Endothelial cell of umbilical vein (primary cell): ENCODE data around the gene ZNF776. TPM values are rescaled to one million over a fixed set of nuclear protein-coding genes. Genes with fewer than 3 reads are reported as not detected.

Source experiments
- BruUV-seq: library from RNA; stranded (reverse); fragments of 400-500 nt; replicated peaks from 2 replicates; lab custom pipeline; 2021; lab: Mats Ljungman, UMichigan
- CTCF ChIA-PET: fragments of 300-600, 350-600 bp; sonication (Branson Sonifier 250); formaldehyde crosslinking; loops from one replicate; lab custom pipeline; 2021; ENCODE audit warnings: antibody characterized with exemption, inconsistent platforms; lab: Charles Lee
- POLR2A ChIA-PET: fragments of 300-600, 350-600 bp; sonication (Branson Sonifier 250); formaldehyde crosslinking; loops from one replicate; lab custom pipeline; 2021; ENCODE audit warnings: antibody characterized with exemption, inconsistent platforms; lab: Charles Lee
- DNase-seq: peaks from one replicate; pipeline ENCODE4 v3.0.0-alpha.2; 2011; ENCODE audit warnings: low read depth, low spot score
- FAIRE-seq: peaks from 2 replicates; lab custom pipeline; 2011; peaks lifted over from hg19 to GRCh38; lab: Jason Lieb, UNC
- H2AFZ ChIP-seq: 2 replicates; pipeline ENCODE4 v1.6.0; 2012; ENCODE audit warnings: low read depth, low read length, control low read depth, inconsistent platforms
- H3K27ac ChIP-seq: 2 replicates; pipeline ENCODE4 v1.5.1; 2011; ENCODE audit warnings: low read depth, mild to moderate bottlenecking, control low read depth, low read length, moderate library complexity; ENCODE audit not compliant: insufficient read depth
- H3K27me3 ChIP-seq, 2 experiments: 2 replicates each; pipeline versions ENCODE4 v1.6.0 to v1.6.1; 2011; ENCODE audit warnings: low read length in 2 of 2, mixed read lengths in 1 of 2; ENCODE audit not compliant: control insufficient read depth in 2 of 2, insufficient read depth in 2 of 2
- H3K36me3 ChIP-seq, 2 experiments: 2 replicates in 1 of 2; 3 replicates in 1 of 2; pipeline ENCODE4 v1.5.1; 2011; ENCODE audit warnings: low read length in 2 of 2, mild to moderate bottlenecking in 1 of 2, moderate library complexity in 1 of 2; ENCODE audit not compliant: control insufficient read depth in 2 of 2, insufficient read depth in 2 of 2; ENCODE audit errors: extremely low read depth in 1 of 2
- H3K4me1 ChIP-seq: 3 replicates; pipeline ENCODE4 v1.5.1; 2011; ENCODE audit warnings: mild to moderate bottlenecking, low read length; ENCODE audit not compliant: control insufficient read depth, insufficient read depth; ENCODE audit errors: extremely low read depth
- H3K4me2 ChIP-seq: 2 replicates; pipeline ENCODE4 v1.6.1; 2011; ENCODE audit warnings: low read length, control low read depth, mixed read lengths; ENCODE audit not compliant: insufficient read depth
- H3K4me3 ChIP-seq, 3 experiments: fragments of 200-600 bp in 1 of 3; sonication (generic), shearing (Covaris generic) in 1 of 3; replicated peaks in 1 of 3; 2 replicates each; pipeline ENCODE4 v1.5.1; 2011 to 2016; ENCODE audit warnings: control low read depth in 3 of 3, low read length in 3 of 3, mild to moderate bottlenecking in 2 of 3, inconsistent platforms in 1 of 3, low read depth in 1 of 3, moderate library complexity in 1 of 3; ENCODE audit not compliant: insufficient read depth in 1 of 3
- H3K79me2 ChIP-seq: 2 replicates; pipeline ENCODE4 v1.6.0; 2012; ENCODE audit warnings: low read length, inconsistent platforms; ENCODE audit not compliant: control insufficient read depth, insufficient read depth
- H3K9ac ChIP-seq: replicated peaks from 2 replicates; pipeline ENCODE3; 2011; ENCODE audit warnings: low read length, control low read depth; ENCODE audit not compliant: insufficient read depth; ENCODE audit errors: extremely low read depth
- H3K9me1 ChIP-seq: replicated peaks from 3 replicates; pipeline ENCODE4 v1.6.0; 2011; ENCODE audit warnings: mild to moderate bottlenecking, low read length; ENCODE audit not compliant: control insufficient read depth, insufficient read depth; ENCODE audit errors: extremely low read depth
- H3K9me3 ChIP-seq: replicated peaks from 2 replicates; pipeline ENCODE4 v1.5.1; 2012; ENCODE audit warnings: low read length, inconsistent platforms; ENCODE audit not compliant: control insufficient read depth, insufficient read depth
- H4K20me1 ChIP-seq: replicated peaks from 2 replicates; pipeline ENCODE3; 2011; ENCODE audit warnings: mild to moderate bottlenecking, low read length; ENCODE audit not compliant: control insufficient read depth, insufficient read depth; ENCODE audit errors: extremely low read depth
- EZH2 ChIP-seq: IDR thresholded peaks from 2 replicates; pipeline ENCODE4 v1.6.1; 2012; ENCODE audit warnings: borderline replicate concordance, low read depth, mild to moderate bottlenecking, moderate library complexity, low read length, inconsistent platforms; ENCODE audit not compliant: severe bottlenecking
- FOS ChIP-seq: IDR thresholded peaks from 2 replicates; pipeline ENCODE4 v1.6.1; 2011; ENCODE audit warnings: mild to moderate bottlenecking, low read length, moderate library complexity, borderline replicate concordance; ENCODE audit not compliant: insufficient read depth
- GATA2 ChIP-seq: IDR thresholded peaks from 2 replicates; pipeline ENCODE4 v1.7.0; 2011; ENCODE audit warnings: low read depth, mild to moderate bottlenecking, moderate library complexity, mixed read lengths, low read length; ENCODE audit not compliant: insufficient read length, insufficient read depth
- JUN ChIP-seq: IDR thresholded peaks from 2 replicates; pipeline ENCODE4 v1.6.1; 2011; ENCODE audit warnings: borderline replicate concordance, low read depth; ENCODE audit not compliant: insufficient read length, insufficient read depth
- MYC ChIP-seq: IDR thresholded peaks from one replicate; pipeline ENCODE4 v1.6.1; 2011; ENCODE audit warnings: mild to moderate bottlenecking, low read depth, low read length
- POLR2A ChIP-seq: IDR thresholded peaks from 2 replicates; pipeline ENCODE4 v1.6.1; 2012; ENCODE audit warnings: low read depth, mild to moderate bottlenecking, control low read depth, low read length
- POLR2AphosphoS5 ChIP-seq: IDR thresholded peaks from 2 replicates; pipeline ENCODE4 v1.6.1; 2012; ENCODE audit warnings: low read depth, mild to moderate bottlenecking, control low read depth, low read length, moderate library complexity; ENCODE audit not compliant: insufficient read depth
- dilution Hi-C: fragments of 300-500 bp; cut with MboI; formaldehyde crosslinking; loops from one replicate; pipeline ENCODE4 v1.15.0; 2019; ENCODE audit warnings: low sequenced_read_pairs; ENCODE audit not compliant: extremely low pct_ligation_motif_present
- intact Hi-C: fragments of 100-400 bp; cut with micrococcal nuclease; formaldehyde crosslinking; loops from one replicate; pipeline ENCODE4 v1.10.0; 2022
- polyA plus RNA-seq, 4 experiments: library from polyadenylated mRNA; depleted of rRNA in 3 of 4; stranded (reverse) in 3 of 4; unstranded in 1 of 4; fragments of >200 nt; gene quantifications; 2 replicates each; pipeline versions ENCODE4 v1.2.1 to v1.2.3, GENCODE V29; 2011 to 2012; ENCODE audit warnings: missing spikeins in 1 of 4
- total RNA-seq: library from RNA; stranded (reverse); gene quantifications from 2 replicates; pipeline ENCODE4 v1.2.3, GENCODE V29; 2021
- TF ChIP-seq, protein P1 (sequence below): IDR thresholded peaks from 2 replicates; pipeline ENCODE4 v1.6.1; 2011; ENCODE audit not compliant: insufficient read depth, insufficient read length
- TF ChIP-seq, protein P2 (sequence below), 2 donors: IDR thresholded peaks; 1 replicate in 1 of 2; 2 replicates in 1 of 2; pipeline ENCODE4 v1.5.1; 2011; ENCODE audit warnings: low read length in 2 of 2, mild to moderate bottlenecking in 2 of 2, moderate library complexity in 2 of 2, control low read depth in 1 of 2, inconsistent platforms in 1 of 2, low read depth in 1 of 2; ENCODE audit not compliant: insufficient read depth in 1 of 2; ENCODE audit errors: extremely low read depth in 1 of 2

The ZNF776 gene
- total and polyA plus RNA-seq, 2 donors (not counting 3 experiments of a cell fraction or from before 2014, with no cell fraction given), result 5.7 to 12.1 TPM

DNA sequence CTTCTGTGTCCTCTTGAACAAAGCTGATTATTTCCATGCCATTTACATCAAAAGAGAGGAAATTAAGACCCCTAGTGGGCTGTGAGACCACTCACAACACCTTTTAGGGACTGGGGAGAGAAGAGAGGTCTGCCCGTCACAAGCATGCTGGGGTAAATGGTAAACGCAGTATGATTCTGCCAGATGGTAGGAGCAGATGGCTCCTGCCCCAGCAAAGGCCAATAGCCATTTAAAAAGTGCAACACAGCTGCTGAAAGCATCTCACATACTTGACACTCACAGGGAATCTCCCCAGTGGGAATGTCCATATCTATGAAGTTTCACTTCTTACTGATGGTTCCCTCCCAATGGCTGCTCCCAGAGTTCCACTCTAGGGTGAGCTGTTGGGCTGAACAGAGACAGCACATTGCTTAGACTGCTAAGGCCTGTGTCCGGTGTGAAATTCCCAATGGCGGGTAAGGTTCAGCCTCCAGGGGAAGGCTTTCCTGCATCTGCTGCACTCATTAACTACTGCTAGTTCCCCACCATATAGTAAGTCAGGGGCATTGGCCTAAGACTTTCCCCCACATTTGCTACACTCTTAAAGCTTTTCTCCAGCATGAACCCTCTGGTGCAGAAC is 26.6 kb upstream of the ZNF776 start:
- H3K9me3 ChIP-seq, result peaks cover 26% of the 10 kb centered on the region
- no peaks in the 10 kb centered on the region for H3K79me2 ChIP-seq
- no peaks in the 10 kb centered on the region for H3K9me1 ChIP-seq
- no peaks in the 10 kb centered on the region for H3K4me1 ChIP-seq
- H3K27me3 ChIP-seq, result no peaks in the 10 kb centered on the region
- H2AFZ ChIP-seq, result no peak overlapping the region
- dilution Hi-C loops (no loop called here), intact Hi-C loops (no loop called here)
- no peak overlapping the region for H3K27ac ChIP-seq
- POLR2A ChIA-PET, result no interaction called here
- H3K4me2 ChIP-seq, result no peak overlapping the region
- FAIRE-seq (no peak), DNase-seq (no peak)
- TF ChIP-seq JUN (no peak), FOS (no peak)
- TF ChIP-seq, protein P1, sequence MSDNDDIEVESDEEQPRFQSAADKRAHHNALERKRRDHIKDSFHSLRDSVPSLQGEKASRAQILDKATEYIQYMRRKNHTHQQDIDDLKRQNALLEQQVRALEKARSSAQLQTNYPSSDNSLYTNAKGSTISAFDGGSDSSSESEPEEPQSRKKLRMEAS, result no peak
- H3K9ac ChIP-seq, result no peak overlapping the region
- H3K4me3 ChIP-seq, result no peak overlapping the region
- no peaks in the 10 kb centered on the region for H4K20me1 ChIP-seq
- BruUV-seq, result no TSS peak
- peaks cover 9 to 22% of the 10 kb centered on the region in 2 experiments for H3K36me3 ChIP-seq
- CTCF ChIA-PET, result no interaction called here

DNA sequence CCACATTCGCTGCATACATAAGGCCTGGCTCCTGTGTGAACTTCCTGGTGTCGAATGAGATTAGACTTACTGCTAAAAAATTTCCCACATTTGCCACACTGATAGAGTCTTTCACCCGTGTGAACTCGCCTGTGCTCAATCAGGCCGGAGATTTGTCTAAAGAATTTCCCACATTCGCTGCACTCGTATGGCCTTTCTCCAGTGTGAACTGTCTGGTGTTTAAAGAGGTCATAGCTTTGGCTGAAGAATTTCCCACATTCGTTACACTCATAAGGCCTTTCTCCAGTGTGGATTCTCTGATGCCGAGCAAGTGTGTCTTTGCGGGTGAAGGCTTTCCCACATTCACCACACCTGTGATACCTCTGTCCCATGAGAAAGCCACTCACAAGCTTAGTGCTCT is 25.7 kb upstream of the ZNF776 start:
- Histone ChIP-seq H3K27me3 (no peaks in the 10 kb centered on the region), H3K36me3 (peaks cover 9 to 22% of the 10 kb centered on the region in 2 experiments), H3K9ac (no peak overlapping the region), H3K79me2 (no peaks in the 10 kb centered on the region), H3K27ac (no peak overlapping the region), H3K4me1 (no peaks in the 10 kb centered on the region), H4K20me1 (no peaks in the 10 kb centered on the region), H2AFZ (no peak overlapping the region), H3K4me3 (no peak overlapping the region), H3K9me3 (peaks cover 26% of the 10 kb centered on the region), H3K9me1 (no peaks in the 10 kb centered on the region), H3K4me2 (no peak overlapping the region)
- TF ChIP-seq MYC, result no peak
- TF ChIP-seq POLR2A, result no peak
- TF ChIP-seq EZH2, result no peak
- TF ChIP-seq JUN, result no peak
- no peak for TF ChIP-seq FOS
- TF ChIP-seq, protein P2, sequence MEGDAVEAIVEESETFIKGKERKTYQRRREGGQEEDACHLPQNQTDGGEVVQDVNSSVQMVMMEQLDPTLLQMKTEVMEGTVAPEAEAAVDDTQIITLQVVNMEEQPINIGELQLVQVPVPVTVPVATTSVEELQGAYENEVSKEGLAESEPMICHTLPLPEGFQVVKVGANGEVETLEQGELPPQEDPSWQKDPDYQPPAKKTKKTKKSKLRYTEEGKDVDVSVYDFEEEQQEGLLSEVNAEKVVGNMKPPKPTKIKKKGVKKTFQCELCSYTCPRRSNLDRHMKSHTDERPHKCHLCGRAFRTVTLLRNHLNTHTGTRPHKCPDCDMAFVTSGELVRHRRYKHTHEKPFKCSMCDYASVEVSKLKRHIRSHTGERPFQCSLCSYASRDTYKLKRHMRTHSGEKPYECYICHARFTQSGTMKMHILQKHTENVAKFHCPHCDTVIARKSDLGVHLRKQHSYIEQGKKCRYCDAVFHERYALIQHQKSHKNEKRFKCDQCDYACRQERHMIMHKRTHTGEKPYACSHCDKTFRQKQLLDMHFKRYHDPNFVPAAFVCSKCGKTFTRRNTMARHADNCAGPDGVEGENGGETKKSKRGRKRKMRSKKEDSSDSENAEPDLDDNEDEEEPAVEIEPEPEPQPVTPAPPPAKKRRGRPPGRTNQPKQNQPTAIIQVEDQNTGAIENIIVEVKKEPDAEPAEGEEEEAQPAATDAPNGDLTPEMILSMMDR (IDR thresholded peaks at IDR 0.05; ENCODE audit: extremely low read depth in 1 of 2, insufficient read depth in 1 of 2, low read depth in 1 of 2, low read length in 2 of 2), result no peak
- TF ChIP-seq, protein P1, result no peak
- no peak for TF ChIP-seq POLR2AphosphoS5
- TF ChIP-seq GATA2, result no peak
- DNase-seq (no peak), FAIRE-seq (no peak)
- POLR2A ChIA-PET, result no interaction called here
- CTCF ChIA-PET, result no interaction called here
- dilution Hi-C loops, result no loop called here
- intact Hi-C loops, result no loop called here
- no TSS peak for BruUV-seq
